ENCODE results near the gene ZNF302. TPM values are rescaled to one million over a fixed set of nuclear protein-coding genes. Genes with fewer than 3 reads are reported as not detected.
"Not testable (repeated sequence)": the region's sequence is repeated elsewhere in the genome, so short reads cannot be mapped to it uniquely, and the experiment has no call there.

The ZNF302 gene
- total RNA-seq, 2 experiments from 2014 or later: 23.9 to 26.9 TPM

- intact Hi-C loops (cut with micrococcal nuclease; ENCODE audit: unreplicated experiment): no loop called here
- Histone ChIP-seq H3K4me3 (ENCODE audit: low read depth, low read length, poor library complexity, severe bottlenecking) (peak overlapping the region; percentile 23), H3K9me3 (ENCODE audit: low read length) (no peaks in the 10 kb centered on the region), H2AFZ (ENCODE audit: low read length) (0 out of 2 replicates have a peak overlapping the region, but pooled peaks have one; percentile 2), H4K20me1 (ENCODE audit: insufficient read depth, low read length) (no peaks in the 10 kb centered on the region), H3K9me2 (ENCODE audit: insufficient read depth, low read length) (no peaks in the 10 kb centered on the region), H3K4me1 (ENCODE audit: insufficient read depth, low read length, poor library complexity, severe bottlenecking) (no peaks in the 10 kb centered on the region), H3K27ac (ENCODE audit: low read depth, low read length, poor library complexity, severe bottlenecking) (no peak overlapping the region), H3K4me2 (ENCODE audit: low read length) (peak overlapping the region; percentile 58), H3K36me3 (ENCODE audit: insufficient read depth, low read length) (no peaks in the 10 kb centered on the region), H3K79me2 (ENCODE audit: insufficient read depth, low read depth, low read length) (no peaks in the 10 kb centered on the region)
- TF ChIP-seq, protein P1, sequence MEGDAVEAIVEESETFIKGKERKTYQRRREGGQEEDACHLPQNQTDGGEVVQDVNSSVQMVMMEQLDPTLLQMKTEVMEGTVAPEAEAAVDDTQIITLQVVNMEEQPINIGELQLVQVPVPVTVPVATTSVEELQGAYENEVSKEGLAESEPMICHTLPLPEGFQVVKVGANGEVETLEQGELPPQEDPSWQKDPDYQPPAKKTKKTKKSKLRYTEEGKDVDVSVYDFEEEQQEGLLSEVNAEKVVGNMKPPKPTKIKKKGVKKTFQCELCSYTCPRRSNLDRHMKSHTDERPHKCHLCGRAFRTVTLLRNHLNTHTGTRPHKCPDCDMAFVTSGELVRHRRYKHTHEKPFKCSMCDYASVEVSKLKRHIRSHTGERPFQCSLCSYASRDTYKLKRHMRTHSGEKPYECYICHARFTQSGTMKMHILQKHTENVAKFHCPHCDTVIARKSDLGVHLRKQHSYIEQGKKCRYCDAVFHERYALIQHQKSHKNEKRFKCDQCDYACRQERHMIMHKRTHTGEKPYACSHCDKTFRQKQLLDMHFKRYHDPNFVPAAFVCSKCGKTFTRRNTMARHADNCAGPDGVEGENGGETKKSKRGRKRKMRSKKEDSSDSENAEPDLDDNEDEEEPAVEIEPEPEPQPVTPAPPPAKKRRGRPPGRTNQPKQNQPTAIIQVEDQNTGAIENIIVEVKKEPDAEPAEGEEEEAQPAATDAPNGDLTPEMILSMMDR (conservative IDR thresholded peaks at IDR 0.05; ENCODE audit: low read length): no peak
- TF ChIP-seq EZH2phosphoT487 (IDR thresholded peaks at IDR 0.05; ENCODE audit: borderline replicate concordance, low read depth, low read length): no peak
- ChIA-PET POLR2A (interaction anchor here (0.7 to 1.2 kb wide), 2 partner anchors 10 to 345 kb away, joined by 3 to 6 read pairs; partner anchors contain the start of genes SCGB2B2 and ZNF302), CTCF (ENCODE audit: unreplicated experiment) (no interaction called here)
- peak; percentile 12 for DNase-seq (ENCODE audit: low spot score)
- BruUV-seq (replicated peaks): no TSS peak
Observed at GRCh38 chr19:34667349-34668076, 10.0 kb upstream of the ZNF302 start.

DNA sequence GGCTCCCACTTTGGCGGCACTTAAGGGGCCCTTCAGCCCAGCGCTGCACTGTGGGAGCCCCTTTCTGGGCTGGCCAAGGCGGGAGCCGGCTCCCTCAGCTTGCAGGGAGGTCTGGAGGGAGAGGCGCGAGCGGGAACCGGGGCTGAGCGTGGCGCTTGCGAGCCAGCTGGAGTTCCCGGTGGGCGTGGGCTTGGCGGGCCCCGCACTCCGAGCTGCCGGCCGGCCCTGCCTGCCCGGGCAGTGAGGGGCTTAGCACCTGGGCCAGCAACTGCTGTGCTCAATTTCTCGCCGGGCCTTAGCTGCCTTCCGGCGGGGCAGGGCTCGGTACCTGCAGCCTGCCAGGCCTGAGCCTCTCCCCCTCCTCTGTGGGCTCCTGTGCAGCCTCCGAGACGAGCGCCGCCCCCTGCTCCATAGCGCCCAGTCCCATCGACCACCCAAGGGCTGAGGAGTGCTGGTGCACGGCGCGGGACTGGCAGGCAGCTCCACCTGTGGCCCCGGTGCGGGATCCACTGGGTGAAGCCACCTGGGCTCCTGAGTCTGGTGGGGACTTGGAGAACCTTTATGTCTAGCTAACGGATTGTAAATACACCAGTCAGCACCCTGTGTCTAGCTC, 9.3 kb upstream of the ZNF302 start:
- H3K27ac ChIP-seq (ENCODE audit: low read depth, low read length, poor library complexity, severe bottlenecking); H3K4me3 ChIP-seq (ENCODE audit: low read depth, low read length, poor library complexity, severe bottlenecking); CTCF ChIA-PET (ENCODE audit: unreplicated experiment); H3K9me2 ChIP-seq (ENCODE audit: insufficient read depth, low read length); H2AFZ ChIP-seq (ENCODE audit: low read length); POLR2A ChIA-PET; H3K4me2 ChIP-seq (ENCODE audit: low read length); H3K79me2 ChIP-seq (ENCODE audit: insufficient read depth, low read depth, low read length); DNase-seq (ENCODE audit: low spot score); H3K36me3 ChIP-seq (ENCODE audit: insufficient read depth, low read length); H3K9me3 ChIP-seq (ENCODE audit: low read length); H3K4me1 ChIP-seq (ENCODE audit: insufficient read depth, low read length, poor library complexity, severe bottlenecking); H4K20me1 ChIP-seq (ENCODE audit: insufficient read depth, low read length); intact Hi-C loops (cut with micrococcal nuclease; ENCODE audit: unreplicated experiment); BruUV-seq (replicated peaks): not testable (repeated sequence)

DNA sequence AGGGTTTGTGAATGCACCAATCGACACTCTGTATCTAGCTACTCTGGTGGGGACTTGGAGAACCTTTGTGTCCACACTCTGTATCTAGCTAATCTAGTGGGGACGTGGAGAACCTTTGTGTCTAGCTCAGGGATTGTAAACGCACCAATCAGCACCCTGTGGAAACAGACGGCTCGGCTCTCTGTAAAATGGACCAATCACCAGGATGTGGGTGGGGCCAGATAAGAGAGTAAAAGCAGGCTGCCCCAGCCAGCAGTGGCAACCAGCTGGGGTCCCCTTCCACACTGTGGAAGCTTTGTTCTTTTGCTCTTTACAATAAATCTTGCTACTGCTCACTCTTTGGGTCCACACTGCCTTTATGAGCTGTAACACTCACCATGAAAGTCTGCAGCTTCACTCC, 8.8 kb upstream of the ZNF302 start:
- H4K20me1 ChIP-seq (ENCODE audit: insufficient read depth, low read length); POLR2A ChIA-PET; BruUV-seq (replicated peaks); CTCF ChIA-PET (ENCODE audit: unreplicated experiment); H3K4me3 ChIP-seq (ENCODE audit: low read depth, low read length, poor library complexity, severe bottlenecking); intact Hi-C loops (cut with micrococcal nuclease; ENCODE audit: unreplicated experiment); DNase-seq (ENCODE audit: low spot score); H3K4me1 ChIP-seq (ENCODE audit: insufficient read depth, low read length, poor library complexity, severe bottlenecking); H3K4me2 ChIP-seq (ENCODE audit: low read length); H3K27ac ChIP-seq (ENCODE audit: low read depth, low read length, poor library complexity, severe bottlenecking); H3K36me3 ChIP-seq (ENCODE audit: insufficient read depth, low read length); H3K79me2 ChIP-seq (ENCODE audit: insufficient read depth, low read depth, low read length); H2AFZ ChIP-seq (ENCODE audit: low read length); H3K9me3 ChIP-seq (ENCODE audit: low read length); H3K9me2 ChIP-seq (ENCODE audit: insufficient read depth, low read length): not testable (repeated sequence)
